Glutamatergic neuron (in vitro differentiated cells): Measurements from ENCODE around the gene SEC61G. TPM values are rescaled to one million over a fixed set of nuclear protein-coding genes. Genes with fewer than 3 reads are reported as not detected.

Experiments used
- DNase-seq: peaks from one replicate; pipeline ENCODE4 v3.0.0; 2022
- H3K27ac Mint-ChIP-seq: one replicate; pipeline ENCODE4 v1.8.0; 2020; ENCODE audit warnings: mild to moderate bottlenecking, mixed read lengths, inconsistent platforms; ENCODE audit not compliant: unreplicated experiment
- H3K27me3 Mint-ChIP-seq: one replicate; pipeline ENCODE4 v1.8.0; 2020; ENCODE audit warnings: mild to moderate bottlenecking, moderate library complexity, mixed read lengths, inconsistent platforms; ENCODE audit not compliant: unreplicated experiment
- H3K36me3 Mint-ChIP-seq: one replicate; pipeline ENCODE4 v1.8.0; 2020; ENCODE audit warnings: mild to moderate bottlenecking, mixed read lengths, inconsistent platforms; ENCODE audit not compliant: unreplicated experiment
- H3K4me1 Mint-ChIP-seq: one replicate; pipeline ENCODE4 v1.8.0; 2020; ENCODE audit warnings: mild to moderate bottlenecking, low read depth, mixed read lengths, inconsistent platforms; ENCODE audit not compliant: unreplicated experiment
- H3K4me3 Mint-ChIP-seq: one replicate; pipeline ENCODE4 v1.8.0; 2020; ENCODE audit warnings: mild to moderate bottlenecking, mixed read lengths, inconsistent platforms; ENCODE audit not compliant: unreplicated experiment
- H3K9me3 Mint-ChIP-seq: one replicate; pipeline ENCODE4 v1.8.0; 2020; ENCODE audit warnings: mild to moderate bottlenecking, moderate library complexity, mixed read lengths, inconsistent platforms; ENCODE audit not compliant: unreplicated experiment
- total RNA-seq: library from RNA; stranded (reverse); fragmentation: NEBNext Ultra II Directional; extraction: Animal tissue kit (Norgen Biotek cat#: 25700); gene quantifications from one replicate; pipeline ENCODE4 v1.2.1, GENCODE V29; 2021; ENCODE audit not compliant: unreplicated experiment
- TF ChIP-seq, protein P1 (sequence below): fragments of 200-600 bp; sonication (generic); IDR thresholded peaks from one replicate; pipeline ENCODE4 v1.5.0; 2021; ENCODE audit not compliant: partially characterized antibody, unreplicated experiment

Gene SEC61G
- total RNA-seq, 1 donor from 2014 or later: 103 TPM

DNA sequence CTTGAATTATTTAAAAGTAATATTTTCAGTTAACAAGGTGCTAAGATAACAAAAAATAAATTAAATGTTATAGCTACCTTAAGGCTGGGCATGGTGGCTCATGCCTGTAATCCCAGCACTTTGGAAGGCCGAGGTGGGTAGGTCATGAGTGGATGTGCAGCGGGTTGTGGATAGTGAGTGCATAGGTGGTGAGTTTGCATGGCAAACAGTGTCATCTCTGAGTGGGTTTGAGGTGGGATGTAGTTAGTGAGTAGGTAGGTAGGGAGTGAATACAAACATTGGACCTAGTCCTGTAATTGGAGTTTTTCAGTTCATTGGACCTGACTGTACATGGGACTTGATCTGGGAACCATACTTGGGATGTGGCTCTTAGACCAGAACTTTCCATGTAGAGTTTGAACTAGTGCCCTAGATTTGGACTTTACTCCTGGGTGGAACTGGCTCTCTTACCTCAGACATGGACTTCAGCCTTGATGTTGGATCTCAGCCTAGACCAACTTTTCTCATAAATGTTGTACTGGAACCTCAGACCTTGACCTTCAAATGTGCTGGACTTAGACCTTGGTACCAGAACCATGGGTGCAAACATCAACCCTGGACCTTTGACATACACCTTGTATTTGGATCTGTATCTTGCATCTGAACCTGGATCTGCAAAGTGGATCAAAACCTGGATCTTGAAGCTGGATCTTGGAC is 47.0 kb downstream of the SEC61G start:
- Mint-ChIP-seq H3K4me3 (no peak overlapping the region), H3K9me3 (peaks cover 2% of the 10 kb centered on the region), H3K36me3 (peaks cover 4% of the 10 kb centered on the region), H3K27ac (no peak overlapping the region), H3K27me3 (no peaks in the 10 kb centered on the region), H3K4me1 (no peaks in the 10 kb centered on the region)
- TF ChIP-seq, protein P1, sequence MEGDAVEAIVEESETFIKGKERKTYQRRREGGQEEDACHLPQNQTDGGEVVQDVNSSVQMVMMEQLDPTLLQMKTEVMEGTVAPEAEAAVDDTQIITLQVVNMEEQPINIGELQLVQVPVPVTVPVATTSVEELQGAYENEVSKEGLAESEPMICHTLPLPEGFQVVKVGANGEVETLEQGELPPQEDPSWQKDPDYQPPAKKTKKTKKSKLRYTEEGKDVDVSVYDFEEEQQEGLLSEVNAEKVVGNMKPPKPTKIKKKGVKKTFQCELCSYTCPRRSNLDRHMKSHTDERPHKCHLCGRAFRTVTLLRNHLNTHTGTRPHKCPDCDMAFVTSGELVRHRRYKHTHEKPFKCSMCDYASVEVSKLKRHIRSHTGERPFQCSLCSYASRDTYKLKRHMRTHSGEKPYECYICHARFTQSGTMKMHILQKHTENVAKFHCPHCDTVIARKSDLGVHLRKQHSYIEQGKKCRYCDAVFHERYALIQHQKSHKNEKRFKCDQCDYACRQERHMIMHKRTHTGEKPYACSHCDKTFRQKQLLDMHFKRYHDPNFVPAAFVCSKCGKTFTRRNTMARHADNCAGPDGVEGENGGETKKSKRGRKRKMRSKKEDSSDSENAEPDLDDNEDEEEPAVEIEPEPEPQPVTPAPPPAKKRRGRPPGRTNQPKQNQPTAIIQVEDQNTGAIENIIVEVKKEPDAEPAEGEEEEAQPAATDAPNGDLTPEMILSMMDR: no peak
- DNase-seq: no peak

DNA sequence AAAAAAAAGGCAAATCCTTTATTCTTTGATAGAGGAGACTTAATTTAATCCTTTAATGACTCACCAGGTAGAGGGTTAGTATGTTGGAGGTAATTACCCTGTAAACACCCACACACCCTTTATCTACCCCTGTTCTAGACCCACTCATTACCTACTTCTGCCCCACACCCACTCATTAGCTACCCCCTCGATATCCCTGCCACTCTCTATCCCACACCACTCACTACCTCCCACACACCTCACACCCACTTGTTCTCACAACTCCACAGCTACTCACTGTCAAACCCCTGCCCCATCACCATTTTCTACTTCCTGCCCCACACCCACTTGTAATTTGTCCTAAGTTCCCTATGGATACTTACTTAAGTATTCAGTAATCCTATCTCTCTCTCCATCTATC is 49.7 kb downstream of the SEC61G start:
- DNase-seq: no peak
- Mint-ChIP-seq H3K9me3 (peaks cover 2% of the 10 kb centered on the region), H3K36me3 (peaks cover 4% of the 10 kb centered on the region), H3K4me3 (no peak overlapping the region), H3K4me1 (no peaks in the 10 kb centered on the region), H3K27ac (no peak overlapping the region), H3K27me3 (peaks cover 4% of the 10 kb centered on the region)
- TF ChIP-seq, protein P1: no peak

DNA sequence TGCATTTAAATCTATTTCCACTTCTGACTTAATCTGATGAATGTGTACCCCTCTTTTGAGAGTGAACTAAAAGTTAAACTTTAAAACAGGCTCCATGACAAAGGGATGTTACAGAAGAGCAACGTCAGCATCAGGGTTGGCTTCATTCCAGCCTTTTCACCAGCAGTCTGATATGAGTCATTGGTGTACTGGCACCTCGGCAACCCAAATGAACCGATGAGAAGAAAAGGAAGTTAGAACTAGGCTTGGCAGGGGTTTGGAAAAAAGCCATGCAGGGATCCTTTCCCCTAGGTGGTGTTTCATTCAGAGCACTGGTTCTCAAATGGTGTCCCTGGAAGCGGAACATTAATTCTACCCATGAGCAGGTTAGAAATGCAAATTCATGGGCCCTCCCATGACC is 53.6 kb downstream of the SEC61G start:
- TF ChIP-seq, protein P1: no peak
- no peak for DNase-seq
- Mint-ChIP-seq H3K9me3 (peaks cover 2% of the 10 kb centered on the region), H3K4me3 (no peak overlapping the region), H3K36me3 (no peaks in the 10 kb centered on the region), H3K27me3 (peaks cover 6% of the 10 kb centered on the region), H3K27ac (no peak overlapping the region), H3K4me1 (no peaks in the 10 kb centered on the region)

DNA sequence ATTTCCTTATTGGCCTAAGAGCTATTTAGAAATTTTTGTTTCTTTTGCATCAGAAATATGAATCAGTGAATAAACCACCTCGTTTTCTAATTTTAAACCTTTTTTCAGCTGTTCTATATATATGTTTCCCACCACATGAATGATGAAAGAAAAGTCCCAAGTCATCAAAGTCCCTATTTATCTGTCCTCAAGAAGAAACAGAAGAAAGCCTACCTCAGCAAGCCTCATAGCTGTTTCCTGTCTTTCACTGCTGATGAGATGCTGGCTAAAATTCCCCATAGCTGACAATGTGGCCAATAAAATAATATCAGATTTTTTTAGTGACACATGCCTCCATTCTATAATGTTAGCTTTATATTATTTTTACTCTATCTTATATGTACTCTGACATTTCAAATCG is 54.2 kb downstream of the SEC61G start:
- no peak overlapping the region for H3K27ac Mint-ChIP-seq
- no peaks in the 10 kb centered on the region for H3K36me3 Mint-ChIP-seq
- no peak for DNase-seq
- H3K27me3 Mint-ChIP-seq: peaks cover 6% of the 10 kb centered on the region
- H3K4me1 Mint-ChIP-seq: no peaks in the 10 kb centered on the region
- peaks cover 2% of the 10 kb centered on the region for H3K9me3 Mint-ChIP-seq
- H3K4me3 Mint-ChIP-seq: no peak overlapping the region
- TF ChIP-seq, protein P1: no peak

Other genes starting within 250 kb of the SEC61G start
- 24.1 TPM for gene VSTM2A, start 216.8 kb downstream of the SEC61G start, total RNA-seq